Right lung (tissue), 5 donors: ENCODE measurements around the gene TTLL8. TPM values are rescaled to one million over a fixed set of nuclear protein-coding genes. Genes with fewer than 3 reads are reported as not detected.
"Not testable (repeated sequence)": the region's sequence is repeated elsewhere in the genome, so short reads cannot be mapped to it uniquely, and the experiment has no call there.

Source experiments
- DNase-seq, 2 donors: peaks; one replicate each; pipeline ENCODE4 v3.0.0-alpha.2; 2013
- polyA plus RNA-seq, 5 donors: library from polyadenylated mRNA; unstranded; fragments of 120-200 nt; gene quantifications; one replicate each; pipeline versions ENCODE4 v1.2.1 to v1.2.3, GENCODE V29; 2013; ENCODE audit warnings: inconsistent platforms in 1 of 5, low replicate concordance in 1 of 5; ENCODE audit not compliant: insufficient read length in 5 of 5, insufficient read depth in 1 of 5

Gene TTLL8
- polyA plus RNA-seq, 5 donors = not detected

GRCh38 chr22:49989826-49990225 is 68.3 kb downstream of the TTLL8 start:
- DNase-seq = not testable (repeated sequence)

DNA sequence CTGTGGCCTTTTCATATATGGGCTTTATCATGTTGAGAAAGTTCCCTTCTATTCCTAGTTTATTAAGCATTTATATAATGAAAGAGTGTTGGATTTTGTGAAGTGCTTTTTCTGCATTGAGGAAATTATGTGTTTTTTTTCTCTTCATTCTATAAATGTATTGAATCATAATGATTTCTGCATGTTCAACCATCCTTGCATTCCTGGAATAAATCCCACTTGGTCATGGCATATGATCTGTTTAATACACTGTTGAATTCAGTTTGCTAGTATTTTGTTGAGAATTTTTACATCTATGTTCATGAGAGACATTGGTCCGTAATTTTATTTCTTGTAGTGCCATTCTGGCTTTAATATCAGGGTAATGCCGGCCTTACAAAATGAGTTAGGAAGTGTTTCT is 71.8 kb downstream of the TTLL8 start:
- no peak for DNase-seq

- DNase-seq = no peak
These were observed 74.7 kb downstream of the TTLL8 start for GRCh38 chr22:49983148-49984042.

DNA sequence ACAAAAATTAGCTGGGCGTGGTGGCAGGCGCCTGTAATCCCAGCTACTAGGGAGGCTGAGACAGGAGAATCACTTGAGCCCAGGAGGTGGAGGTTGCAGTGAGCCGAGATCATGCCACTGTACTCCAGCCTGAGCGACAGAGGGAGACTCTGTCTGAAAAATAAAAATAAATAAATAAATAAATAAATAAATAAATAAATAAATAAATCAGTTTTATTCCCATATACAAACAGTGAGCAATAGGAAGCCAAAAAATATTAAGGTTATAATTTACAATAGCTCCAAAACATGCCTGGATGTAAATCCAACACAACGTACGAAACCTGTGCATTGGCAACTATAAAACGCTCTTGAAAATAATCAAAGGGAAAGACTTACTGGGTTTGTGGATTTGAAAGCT is 76.3 kb downstream of the TTLL8 start:
- not testable (repeated sequence) for DNase-seq

DNA sequence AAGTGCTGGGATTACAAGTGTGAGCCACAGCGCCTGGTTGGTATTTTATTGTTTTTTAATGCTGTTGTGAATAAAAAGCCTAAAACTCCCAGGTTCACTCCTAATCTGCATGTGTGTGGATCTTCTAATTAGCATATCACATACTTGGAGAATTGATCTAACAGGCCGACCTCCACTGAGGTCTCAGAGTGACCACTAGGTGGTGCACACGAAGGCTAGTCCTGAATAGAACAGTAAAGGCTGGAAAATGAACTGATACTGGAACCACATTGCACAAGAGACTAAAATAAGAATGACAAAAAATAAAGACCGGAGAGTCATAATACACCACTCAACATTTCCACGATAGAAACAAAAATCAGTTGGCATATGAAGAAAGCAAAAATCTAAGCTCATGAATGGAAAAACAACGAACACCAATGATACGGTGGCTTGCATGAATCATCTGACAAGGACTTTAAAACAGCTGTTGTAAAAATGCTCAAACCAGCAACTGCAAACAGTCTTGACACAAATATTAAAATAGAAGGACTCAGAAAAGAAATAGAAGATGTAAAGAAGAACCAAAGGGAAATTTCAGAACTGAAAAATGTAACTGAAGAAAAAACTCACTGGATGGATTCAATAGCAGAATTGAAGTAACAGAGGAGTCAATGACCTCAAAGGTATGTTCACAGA is 78.4 kb downstream of the TTLL8 start:
- no peak for DNase-seq

DNA sequence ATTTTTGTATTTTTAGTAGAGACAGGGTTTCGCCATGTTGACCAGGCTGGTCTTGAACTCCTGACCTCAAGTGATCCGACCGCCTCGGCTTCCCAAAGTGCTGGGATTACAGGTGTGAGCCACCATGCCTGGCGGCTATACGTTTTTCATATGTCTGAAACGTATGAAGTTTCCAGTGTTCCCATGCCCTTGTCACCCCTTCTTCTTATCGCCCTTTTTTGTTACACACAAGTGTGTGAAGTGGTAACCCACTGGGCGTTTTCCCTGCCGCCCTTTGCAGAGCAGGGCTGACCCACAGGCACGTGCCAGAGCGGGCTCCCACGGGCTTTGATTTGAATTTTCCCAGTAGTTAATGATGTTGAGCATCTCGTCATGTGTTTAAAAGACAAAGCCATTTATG is 80.5 kb downstream of the TTLL8 start:
- no peak for DNase-seq

DNA sequence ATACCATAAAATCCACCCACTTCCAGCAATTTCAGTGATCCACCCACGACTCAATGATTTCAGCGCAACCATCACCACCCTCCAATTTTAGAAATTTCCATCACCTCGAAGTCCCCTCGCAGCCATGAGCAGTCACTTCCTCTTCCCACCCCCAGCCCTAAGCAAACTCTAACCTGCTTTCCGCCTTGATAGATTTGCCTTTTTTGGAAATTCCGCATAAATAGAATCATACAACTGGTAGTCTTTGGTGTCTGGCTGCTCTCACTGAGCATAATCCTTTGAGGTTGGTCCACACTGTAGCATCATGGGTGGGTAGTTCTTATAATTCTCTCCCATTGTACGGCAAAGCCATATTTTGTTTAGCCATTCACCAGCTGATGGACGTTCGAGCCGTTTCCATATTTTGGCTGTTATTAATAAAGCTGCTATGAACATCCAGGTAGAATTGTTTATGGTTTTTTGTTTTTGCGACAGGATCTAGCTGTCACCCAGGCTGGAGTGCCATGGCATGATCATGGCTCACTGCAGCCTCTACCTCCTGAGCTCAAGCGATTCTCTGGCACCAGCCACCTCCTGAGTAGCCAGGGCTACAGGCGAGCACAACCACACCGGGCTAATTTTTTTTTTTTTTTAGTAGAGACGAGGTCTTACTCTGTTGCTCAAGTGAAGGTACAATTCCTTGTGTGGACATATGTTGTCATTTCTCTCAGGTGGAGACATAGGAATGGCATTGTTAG is 81.5 kb downstream of the TTLL8 start:
- no peak for DNase-seq

DNA sequence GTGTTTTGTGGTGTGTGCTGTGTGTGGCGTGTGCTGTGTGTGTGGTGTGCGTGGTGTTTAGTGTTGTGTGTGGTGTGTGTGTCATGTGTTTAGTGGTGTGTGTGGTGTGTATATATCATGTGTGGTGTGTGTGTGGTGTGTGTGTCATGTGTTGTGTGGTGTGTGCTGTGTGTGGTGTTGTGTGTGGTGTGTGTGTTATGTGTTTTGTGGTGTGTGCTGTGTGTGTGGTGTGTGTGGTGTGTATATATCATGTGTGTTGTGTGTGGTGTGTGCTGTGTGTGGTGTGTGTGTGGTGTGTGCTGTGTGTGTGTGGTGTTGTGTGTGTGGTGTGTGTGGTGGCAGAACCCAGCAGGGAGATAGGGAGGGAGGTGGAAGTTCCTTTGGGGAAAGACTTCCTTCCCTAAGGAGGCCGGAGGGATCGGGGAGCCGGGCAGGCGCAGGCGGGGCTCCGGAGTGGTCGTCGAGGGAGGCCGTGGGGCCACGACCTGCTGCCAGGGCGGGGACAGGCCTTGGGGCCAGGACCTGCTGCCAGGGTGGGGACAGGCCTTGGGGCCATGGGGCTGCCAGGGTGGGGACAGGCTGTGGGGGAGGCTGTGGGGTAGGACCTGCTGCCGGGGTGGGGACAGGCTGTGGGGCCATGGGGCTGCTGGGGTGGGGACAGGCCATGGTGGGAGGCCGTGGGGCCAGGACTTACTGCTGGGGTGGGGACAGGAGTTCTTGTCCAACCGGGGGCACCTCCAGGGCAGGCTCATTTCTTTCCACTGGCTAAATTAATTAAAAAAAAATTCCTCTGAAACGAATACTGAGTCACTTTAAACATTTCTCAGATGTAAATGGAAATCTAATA is 82.3 kb downstream of the TTLL8 start:
- DNase-seq = no peak

GRCh38 chr22:49973018-49973961 is 84.8 kb downstream of the TTLL8 start:
- no peak for DNase-seq

- no peak for DNase-seq
These were observed 85.7 kb downstream of the TTLL8 start for GRCh38 chr22:49972163-49973017.

DNA sequence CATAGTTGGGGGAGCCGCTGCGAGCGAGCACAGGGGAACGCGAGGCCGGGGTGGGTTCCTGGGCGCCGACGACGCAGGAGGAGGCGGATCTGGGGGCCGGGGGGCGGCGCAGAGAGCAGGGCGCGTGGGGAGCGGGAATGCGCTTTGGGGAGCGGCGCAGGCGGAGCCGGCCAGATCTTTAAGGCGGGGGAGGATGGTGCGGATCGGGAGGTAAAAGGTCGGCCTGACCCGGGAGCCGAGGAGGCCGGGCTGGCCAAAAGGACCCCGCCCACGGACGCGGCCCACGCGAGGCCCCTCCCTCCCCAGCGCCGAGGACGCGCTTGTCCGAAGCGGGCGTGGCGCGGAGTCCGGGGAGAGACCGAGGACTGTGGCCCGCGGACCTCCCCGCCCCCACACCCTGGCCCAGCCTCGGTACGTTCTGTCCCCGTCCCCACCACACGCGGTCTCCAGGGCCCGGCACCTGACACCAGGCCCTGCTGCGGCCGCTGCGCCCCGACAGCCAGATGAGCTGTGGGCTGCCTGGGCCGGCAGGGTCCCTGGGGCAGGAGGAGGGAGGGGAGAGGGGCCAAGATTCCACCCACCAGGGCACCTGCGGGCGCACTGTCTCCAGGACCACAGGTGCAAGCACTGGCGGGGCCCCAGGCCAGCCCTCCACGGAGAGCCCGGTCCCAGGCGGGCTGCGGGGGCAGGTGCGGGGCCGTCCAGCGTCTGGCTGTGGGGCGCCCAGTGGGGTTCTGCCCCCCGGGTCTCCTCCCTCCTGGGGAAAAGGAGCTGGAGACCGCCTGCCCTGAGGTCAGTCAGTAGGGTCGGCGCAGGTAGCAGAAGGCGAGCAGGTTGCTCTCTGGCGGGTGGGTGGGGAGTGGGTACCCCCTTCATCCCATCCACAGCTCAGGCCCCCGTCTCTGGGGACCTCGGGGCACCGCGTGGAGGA is 86.6 kb downstream of the TTLL8 start:
- no peak for DNase-seq

GRCh38 chr22:49970528-49971231 is 87.4 kb downstream of the TTLL8 start:
- DNase-seq = peak in 1 of 2 donors; percentile 63

- DNase-seq = no peak
These were observed 88.2 kb downstream of the TTLL8 start for GRCh38 chr22:49969751-49970527.

DNA sequence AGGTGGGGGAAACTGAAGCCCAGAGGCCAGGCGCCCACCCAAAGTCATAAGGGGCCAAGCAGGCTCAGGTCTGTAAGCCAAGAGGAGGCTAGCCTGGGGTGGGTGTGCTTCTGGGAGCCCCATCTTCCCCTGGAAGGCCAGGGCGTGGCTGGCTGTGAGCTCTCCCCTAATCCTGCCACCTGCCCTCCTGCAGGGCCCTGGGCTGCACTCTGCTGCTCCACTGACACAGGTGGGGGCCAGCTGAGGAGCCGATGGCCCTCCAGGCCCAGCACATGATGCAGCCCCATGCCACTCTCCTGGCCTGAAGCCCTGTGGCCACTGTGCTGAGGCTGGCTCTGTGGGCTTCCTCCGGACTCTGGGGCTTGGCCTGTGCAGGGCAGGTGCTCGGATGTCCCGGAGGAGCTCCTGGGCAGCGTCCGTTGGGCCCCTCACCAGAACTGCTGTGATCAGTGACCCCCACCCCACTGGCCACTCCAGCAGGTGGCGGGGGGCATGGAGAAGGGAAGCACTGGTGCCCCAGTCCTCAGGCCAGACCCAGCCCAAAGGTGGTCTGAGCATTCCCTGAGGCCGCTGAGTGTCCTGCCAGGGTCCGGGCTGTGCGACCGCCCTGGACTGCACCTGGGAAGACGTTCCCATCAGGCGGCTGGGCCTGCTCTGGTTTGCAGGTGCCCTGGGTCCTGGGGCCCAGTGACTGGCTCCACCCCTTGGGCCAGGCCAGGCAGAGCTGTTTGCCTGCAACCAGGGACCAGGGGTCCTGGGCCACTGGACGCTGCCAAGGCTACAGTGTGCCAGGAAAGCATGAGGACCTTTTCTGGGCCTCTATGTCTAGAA is 89.1 kb downstream of the TTLL8 start:
- DNase-seq = no peak
